Activated T-helper 1 cell treated with anti-CD3 and anti-CD28 coated beads, Interleukin-12 subunit alpha, Interleukin-12 subunit beta, Interleukin-2, Interleukin-4 antibody, amounts not matched to agents 30 ng/mL and 10 ng/mL and 1 ng/mL, durations not matched to agents 14 hours and 24 hours and 36 hours (primary cell): Measurements from ENCODE around the gene RAB3B. TPM values are rescaled to one million over a fixed set of nuclear protein-coding genes. Genes with fewer than 3 reads are reported as not detected.
A peak's percentile ranks its signal among the peaks of the same experiment; 100 is the strongest.
"Not testable (repeated sequence)": the region's sequence is repeated elsewhere in the genome, so short reads cannot be mapped to it uniquely, and the experiment has no call there.

Source experiments
- DNase-seq: peaks from one replicate; pipeline ENCODE4 v3.0.0; 2021; ENCODE audit warnings: low spot score
- H3K27ac Mint-ChIP-seq: one replicate; pipeline ENCODE4 v1.8.0; 2021; ENCODE audit warnings: mild to moderate bottlenecking, mixed read lengths
- H3K27me3 Mint-ChIP-seq: one replicate; pipeline ENCODE4 v1.8.0; 2022; ENCODE audit warnings: mild to moderate bottlenecking, moderate library complexity, mixed read lengths; ENCODE audit not compliant: insufficient read depth
- H3K36me3 Mint-ChIP-seq: one replicate; pipeline ENCODE4 v1.8.0; 2021; ENCODE audit warnings: low read depth, mixed read lengths
- H3K4me1 Mint-ChIP-seq: one replicate; pipeline ENCODE4 v1.8.0; 2021; ENCODE audit warnings: low read depth, mixed read lengths
- H3K4me3 Mint-ChIP-seq: one replicate; pipeline ENCODE4 v1.8.0; 2021; ENCODE audit warnings: mild to moderate bottlenecking, moderate library complexity, mixed read lengths
- H3K9me3 Mint-ChIP-seq: one replicate; pipeline ENCODE4 v1.8.0; 2021; ENCODE audit warnings: mixed read lengths
- intact Hi-C: fragments of 100-400 bp; cut with micrococcal nuclease; formaldehyde crosslinking; loops from one replicate; pipeline ENCODE4 v1.15.1; 2024
- total RNA-seq: library from RNA; stranded (reverse); gene quantifications from 2 replicates; pipeline ENCODE4 v1.2.3, GENCODE V29; 2022

The RAB3B gene
- total RNA-seq = 0.05 TPM in 2 replicates

DNA sequence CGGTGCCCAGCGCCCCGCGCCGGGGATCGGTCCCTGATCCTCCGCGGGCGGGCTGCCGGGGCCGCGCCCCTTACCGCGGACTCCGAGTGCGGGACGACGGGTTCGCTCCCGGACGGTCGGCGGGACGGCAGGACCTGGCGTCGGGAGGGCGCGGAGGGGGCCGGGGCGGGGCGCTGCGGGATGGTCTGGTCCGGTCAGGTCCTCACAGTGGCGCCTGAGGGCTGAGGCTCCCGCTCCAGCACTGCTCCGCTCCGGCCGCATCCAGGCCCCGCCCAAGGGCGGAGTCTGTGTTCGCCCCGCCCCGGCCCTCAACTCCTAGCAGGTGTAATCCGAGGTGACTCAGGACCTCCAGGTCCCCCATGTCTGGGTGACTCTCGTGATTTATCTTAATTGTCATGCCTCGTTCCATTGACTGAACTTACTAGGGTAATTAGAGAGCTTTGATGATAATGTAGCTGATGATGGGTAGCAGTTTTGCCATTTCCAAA is at the start of gene RAB3B:
TSS of gene RAB3B (minus strand) at position 223 of the 488 bp plus-strand sequence. CDS start 13,583 bp downstream, outside the sequence.
- Mint-ChIP-seq H3K4me3 (peak within 1 kb of the TSS; percentile 75), H3K27ac (peak within 1 kb of the TSS; percentile 24), H3K4me1 (peaks cover 15% of the 10 kb centered on the region), H3K9me3 (no peaks in the 10 kb centered on the region), H3K36me3 (no peaks in the 10 kb centered on the region), H3K27me3 (peaks cover 53% of the 10 kb centered on the region)
- intact Hi-C loops = no loop called here
- peak; percentile 58 for DNase-seq

DNA sequence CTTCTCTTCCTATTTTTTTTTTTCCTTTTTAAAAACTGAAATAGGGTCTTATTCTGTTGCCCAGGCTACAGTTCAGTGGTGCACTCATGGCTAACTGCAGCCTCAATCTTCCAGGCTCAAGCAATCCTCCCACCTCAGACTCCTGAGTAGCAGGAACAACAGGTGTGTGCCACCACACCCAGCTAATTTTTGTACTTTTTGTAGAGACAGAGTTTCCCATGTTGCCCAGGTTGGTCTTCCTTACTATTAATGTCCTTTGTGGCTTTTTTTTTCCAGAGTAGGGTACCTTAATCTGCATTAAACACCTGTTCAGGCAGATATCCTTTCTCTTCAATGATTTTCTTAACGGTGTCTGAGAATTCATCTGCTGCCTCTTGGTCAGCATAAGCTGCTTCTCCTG is 47.4 kb upstream of the RAB3B start:
- intact Hi-C loops = loop anchor here (10.0 kb wide), 1 partner anchor 803 kb away; the partner anchor contains the start of gene RNF11
- peaks cover 21% of the 10 kb centered on the region for H3K36me3 Mint-ChIP-seq

DNA sequence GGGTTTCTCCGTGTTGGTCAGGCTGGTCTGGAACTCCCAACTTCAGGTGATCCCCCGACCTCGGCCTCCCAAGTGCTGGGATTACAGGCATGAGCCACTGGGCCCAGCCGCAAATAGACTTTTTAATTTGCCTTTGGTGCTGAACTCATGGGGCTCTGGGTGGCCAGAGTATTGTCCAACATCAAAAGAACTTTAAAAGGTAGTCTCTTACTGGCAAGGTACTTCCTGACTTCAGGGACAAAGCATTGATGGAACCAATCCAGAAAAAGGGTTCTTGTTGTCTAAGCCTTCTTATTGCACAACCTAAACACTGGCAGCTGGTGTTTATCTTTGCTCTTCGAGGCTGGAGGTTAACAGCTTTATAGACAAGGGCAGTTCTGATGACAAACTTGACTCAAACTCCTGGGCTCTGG is 46.9 kb upstream of the RAB3B start:
- H3K4me1 Mint-ChIP-seq = peaks cover 9% of the 10 kb centered on the region
- no peaks in the 10 kb centered on the region for H3K27me3 Mint-ChIP-seq
- H3K9me3 Mint-ChIP-seq = no peaks in the 10 kb centered on the region
- H3K4me3 Mint-ChIP-seq = no peak overlapping the region
- H3K27ac Mint-ChIP-seq = no peak overlapping the region
- H3K36me3 Mint-ChIP-seq = peaks cover 23% of the 10 kb centered on the region
- DNase-seq = no peak
- intact Hi-C loops = loop anchor here (10.0 kb wide), 1 partner anchor 803 kb away; the partner anchor contains the start of gene RNF11

More for the DNA sequence above, 47.4 kb upstream of the RAB3B start:
- no peak overlapping the region for H3K4me3 Mint-ChIP-seq
- no peaks in the 10 kb centered on the region for H3K27me3 Mint-ChIP-seq
- no peak overlapping the region for H3K27ac Mint-ChIP-seq
- H3K9me3 Mint-ChIP-seq = no peaks in the 10 kb centered on the region
- H3K4me1 Mint-ChIP-seq = peaks cover 8% of the 10 kb centered on the region
- DNase-seq = no peak

GRCh38 chr1:52034050-52034384 is 43.5 kb upstream of the RAB3B start:
- peaks cover 45% of the 10 kb centered on the region for H3K36me3 Mint-ChIP-seq
- intact Hi-C loops = loop anchor here (5.0 to 10.0 kb wide), 2 partner anchors 668 to 799 kb away; partner anchors contain the start of gene RNF11

GRCh38 chr1:52033190-52034049 is 42.9 kb upstream of the RAB3B start, which contains the start of gene KTI12:
Gene KTI12 (minus strand): TSS chr1:52033810. CDS start chr1:52033761, 49 bp downstream.
- peaks cover 39% of the 10 kb centered on the region for H3K4me1 Mint-ChIP-seq
- H3K36me3 Mint-ChIP-seq = peaks cover 43% of the 10 kb centered on the region
- DNase-seq = peak; percentile 84
- H3K27me3 Mint-ChIP-seq = no peaks in the 10 kb centered on the region
- no peaks in the 10 kb centered on the region for H3K9me3 Mint-ChIP-seq
- H3K27ac Mint-ChIP-seq = peak within 1 kb of the TSS; percentile 89
- intact Hi-C loops = loop anchor here (1.0 to 10.0 kb wide), 6 partner anchors 23 to 799 kb away; partner anchors contain the start of genes BTF3L4, NRDC and RNF11
- H3K4me3 Mint-ChIP-seq = peak within 1 kb of the TSS; percentile 93

More at GRCh38 chr1:52034050-52034384, 43.5 kb upstream of the RAB3B start:
- DNase-seq = no peak
- Mint-ChIP-seq H3K27me3 (no peaks in the 10 kb centered on the region), H3K4me3 (peak overlapping the region; percentile 93), H3K4me1 (peaks cover 39% of the 10 kb centered on the region), H3K27ac (peak overlapping the region; percentile 89), H3K9me3 (no peaks in the 10 kb centered on the region)

DNA sequence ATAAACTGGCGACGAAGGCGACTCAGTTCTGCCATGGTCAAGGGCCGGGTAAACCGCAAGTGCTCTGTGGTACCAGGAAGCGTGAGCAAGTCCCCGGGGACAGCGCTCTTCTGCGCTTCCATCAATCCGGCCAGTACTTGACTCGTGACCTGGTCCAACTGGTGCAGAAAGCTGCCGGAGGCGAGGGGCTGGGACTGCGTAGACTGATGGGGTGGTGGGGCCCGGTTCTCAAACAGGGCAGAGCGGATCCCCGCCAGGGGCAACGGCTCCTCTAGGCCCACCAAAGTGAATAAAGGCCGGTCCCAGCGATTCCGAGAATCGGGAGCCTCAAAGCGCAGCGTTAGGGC is 42.3 kb upstream of the RAB3B start:
- peaks cover 39% of the 10 kb centered on the region for H3K4me1 Mint-ChIP-seq
- intact Hi-C loops = loop anchor here (1.0 to 10.0 kb wide), 6 partner anchors 24 to 798 kb away; partner anchors contain the start of genes BTF3L4, NRDC and RNF11
- no peaks in the 10 kb centered on the region for H3K27me3 Mint-ChIP-seq
- H3K9me3 Mint-ChIP-seq = no peaks in the 10 kb centered on the region
- no peak for DNase-seq
- H3K27ac Mint-ChIP-seq = peak overlapping the region; percentile 89
- peak overlapping the region; percentile 93 for H3K4me3 Mint-ChIP-seq
- peaks cover 39% of the 10 kb centered on the region for H3K36me3 Mint-ChIP-seq

GRCh38 chr1:52032124-52032784 is 41.8 kb upstream of the RAB3B start:
- no peak for DNase-seq
- peaks cover 39% of the 10 kb centered on the region for H3K36me3 Mint-ChIP-seq
- intact Hi-C loops = loop anchor here (2.0 to 10.0 kb wide), 3 partner anchors 333 to 797 kb away; partner anchors contain the start of gene RNF11
- H3K9me3 Mint-ChIP-seq = no peaks in the 10 kb centered on the region
- no peaks in the 10 kb centered on the region for H3K27me3 Mint-ChIP-seq
- H3K4me3 Mint-ChIP-seq = peak overlapping the region; percentile 93
- H3K27ac Mint-ChIP-seq = peak overlapping the region; percentile 89
- peaks cover 39% of the 10 kb centered on the region for H3K4me1 Mint-ChIP-seq

- H3K27ac Mint-ChIP-seq, H3K9me3 Mint-ChIP-seq, H3K27me3 Mint-ChIP-seq, DNase-seq, intact Hi-C loops, H3K4me3 Mint-ChIP-seq: not testable (repeated sequence)
- Mint-ChIP-seq H3K4me1 (peaks cover 33% of the 10 kb centered on the region), H3K36me3 (peaks cover 40% of the 10 kb centered on the region)
Observed at GRCh38 chr1:52028839-52029238, 38.3 kb upstream of the RAB3B start.

- DNase-seq = no peak
- Mint-ChIP-seq H3K36me3 (peaks cover 39% of the 10 kb centered on the region), H3K4me1 (peaks cover 31% of the 10 kb centered on the region), H3K4me3 (no peak overlapping the region), H3K27ac (no peak overlapping the region), H3K9me3 (no peaks in the 10 kb centered on the region), H3K27me3 (no peaks in the 10 kb centered on the region)
- intact Hi-C loops = no loop called here
Observed at GRCh38 chr1:52028328-52028727, 37.8 kb upstream of the RAB3B start.

DNA sequence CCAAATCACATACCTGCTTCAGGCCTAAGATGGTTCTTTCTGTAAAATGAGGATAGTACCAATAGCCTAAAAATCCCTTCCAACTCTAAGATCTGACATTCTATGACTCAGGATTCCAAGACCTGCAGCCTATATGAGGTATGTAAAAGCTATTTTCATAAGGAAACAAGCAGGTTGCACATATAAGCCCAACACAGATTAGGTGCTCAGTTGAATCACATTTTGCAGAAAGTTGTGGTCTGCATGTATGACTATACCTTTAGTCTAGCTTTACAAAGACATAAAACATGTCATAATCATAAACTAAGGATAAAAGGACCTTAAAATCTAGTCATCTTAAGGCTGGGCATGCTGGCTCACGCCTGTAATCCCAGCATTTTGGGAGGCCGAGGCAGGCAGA is 35.8 kb upstream of the RAB3B start:
- no peak overlapping the region for H3K4me3 Mint-ChIP-seq
- peaks cover 36% of the 10 kb centered on the region for H3K36me3 Mint-ChIP-seq
- H3K27me3 Mint-ChIP-seq = no peaks in the 10 kb centered on the region
- DNase-seq = no peak
- H3K4me1 Mint-ChIP-seq = peaks cover 18% of the 10 kb centered on the region
- H3K27ac Mint-ChIP-seq = no peak overlapping the region
- no peaks in the 10 kb centered on the region for H3K9me3 Mint-ChIP-seq
- intact Hi-C loops = no loop called here

- no peak for DNase-seq
- Mint-ChIP-seq H3K9me3 (no peaks in the 10 kb centered on the region), H3K36me3 (peaks cover 37% of the 10 kb centered on the region), H3K4me1 (no peaks in the 10 kb centered on the region), H3K4me3 (no peak overlapping the region), H3K27ac (no peak overlapping the region), H3K27me3 (no peaks in the 10 kb centered on the region)
- intact Hi-C loops = no loop called here
Observed at GRCh38 chr1:52022133-52022532, 31.6 kb upstream of the RAB3B start.

DNA sequence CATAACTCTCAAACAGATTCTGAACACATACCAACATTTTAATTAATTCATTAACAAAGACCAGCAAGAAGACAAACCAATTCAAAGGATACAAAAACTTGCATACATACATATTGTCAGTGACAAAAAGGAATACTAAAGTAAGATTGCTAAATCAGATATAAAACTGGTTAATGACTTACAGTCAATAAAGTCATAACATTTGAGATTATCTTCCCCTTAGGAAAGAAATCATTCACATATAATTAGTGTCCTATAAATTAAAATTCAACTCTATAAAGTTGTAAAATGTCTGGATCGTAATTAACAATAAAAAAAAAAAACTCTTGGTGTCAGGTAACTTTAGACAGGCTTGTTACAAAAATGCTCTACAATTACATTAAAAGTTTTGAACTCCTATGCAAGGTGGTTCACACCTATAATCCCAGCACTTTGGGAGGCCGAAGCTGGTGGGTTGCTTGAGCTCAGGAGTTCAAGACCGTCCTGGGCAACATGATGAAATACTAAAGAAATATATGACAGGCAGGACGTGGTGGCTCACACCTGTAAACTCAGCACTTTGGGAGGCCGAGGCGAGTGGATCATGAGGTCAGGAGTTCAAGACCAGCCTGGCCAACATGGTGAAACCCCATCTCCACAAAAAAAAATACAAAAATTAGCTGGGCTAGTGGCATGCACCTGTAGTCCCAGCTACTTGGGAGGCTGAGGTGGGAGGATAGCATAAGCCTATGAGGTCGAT is 17.7 kb upstream of the RAB3B start:
- H3K36me3 Mint-ChIP-seq = no peaks in the 10 kb centered on the region
- H3K4me3 Mint-ChIP-seq = no peak overlapping the region
- no peak for DNase-seq
- intact Hi-C loops = no loop called here
- H3K27ac Mint-ChIP-seq = no peak overlapping the region
- no peaks in the 10 kb centered on the region for H3K4me1 Mint-ChIP-seq
- no peaks in the 10 kb centered on the region for H3K9me3 Mint-ChIP-seq
- peaks cover 21% of the 10 kb centered on the region for H3K27me3 Mint-ChIP-seq
